Measurements from ENCODE around the gene SLC12A8.

The SLC12A8 gene

GRCh38 chr3:125073390-125073905, 139.1 kb downstream of the SLC12A8 start:
- DNase-seq (ENCODE audit: low spot score): no peak

- no peak for DNase-seq (ENCODE audit: low spot score)
Measured at GRCh38 chr3:125072749-125073389, 139.7 kb downstream of the SLC12A8 start.

- DNase-seq (ENCODE audit: low spot score): no peak
Measured at GRCh38 chr3:125072301-125072700, 140.2 kb downstream of the SLC12A8 start.

DNA sequence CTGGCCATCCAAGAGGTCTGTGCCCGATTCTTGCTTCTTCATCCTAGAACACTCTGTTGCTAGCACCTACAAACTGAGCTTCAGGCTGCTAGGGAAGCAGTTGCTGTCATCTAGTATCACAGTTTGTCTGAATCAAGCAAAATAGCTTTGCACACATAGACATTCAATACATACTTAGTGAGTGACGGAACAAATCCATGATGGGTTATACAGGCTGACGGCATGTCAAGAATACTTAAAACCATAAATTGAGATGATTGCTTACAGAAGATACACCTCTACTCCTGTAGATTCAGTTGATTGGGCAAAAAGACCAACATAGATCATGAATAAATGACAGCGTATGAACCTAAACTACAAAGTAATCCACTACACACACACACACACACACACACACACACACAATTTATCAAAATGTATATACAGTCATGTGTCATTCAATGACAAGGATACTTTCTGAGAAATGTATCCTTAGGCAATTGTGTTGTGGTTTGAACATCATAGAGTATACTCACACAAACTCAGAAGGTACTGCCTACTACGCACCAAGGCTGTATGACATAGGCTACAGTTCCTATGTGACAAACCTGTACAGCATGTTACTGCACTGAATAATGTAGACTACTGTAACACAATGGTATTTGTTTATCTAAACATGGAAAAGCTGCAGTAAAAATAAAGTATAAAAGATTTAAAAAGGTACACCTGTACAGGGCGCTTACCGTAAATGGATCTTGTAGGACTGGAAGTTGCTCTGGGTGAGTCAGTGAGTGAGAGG, 142.4 kb downstream of the SLC12A8 start:
- DNase-seq (ENCODE audit: low spot score): no peak

- DNase-seq (ENCODE audit: low spot score): no peak
Measured at GRCh38 chr3:125069452-125069851, 143.1 kb downstream of the SLC12A8 start.

- no peak for DNase-seq (ENCODE audit: low spot score)
Measured at GRCh38 chr3:125068265-125068664, 144.3 kb downstream of the SLC12A8 start.

- DNase-seq (ENCODE audit: low spot score): no peak
Measured at GRCh38 chr3:125067225-125067624, 145.3 kb downstream of the SLC12A8 start.

DNA sequence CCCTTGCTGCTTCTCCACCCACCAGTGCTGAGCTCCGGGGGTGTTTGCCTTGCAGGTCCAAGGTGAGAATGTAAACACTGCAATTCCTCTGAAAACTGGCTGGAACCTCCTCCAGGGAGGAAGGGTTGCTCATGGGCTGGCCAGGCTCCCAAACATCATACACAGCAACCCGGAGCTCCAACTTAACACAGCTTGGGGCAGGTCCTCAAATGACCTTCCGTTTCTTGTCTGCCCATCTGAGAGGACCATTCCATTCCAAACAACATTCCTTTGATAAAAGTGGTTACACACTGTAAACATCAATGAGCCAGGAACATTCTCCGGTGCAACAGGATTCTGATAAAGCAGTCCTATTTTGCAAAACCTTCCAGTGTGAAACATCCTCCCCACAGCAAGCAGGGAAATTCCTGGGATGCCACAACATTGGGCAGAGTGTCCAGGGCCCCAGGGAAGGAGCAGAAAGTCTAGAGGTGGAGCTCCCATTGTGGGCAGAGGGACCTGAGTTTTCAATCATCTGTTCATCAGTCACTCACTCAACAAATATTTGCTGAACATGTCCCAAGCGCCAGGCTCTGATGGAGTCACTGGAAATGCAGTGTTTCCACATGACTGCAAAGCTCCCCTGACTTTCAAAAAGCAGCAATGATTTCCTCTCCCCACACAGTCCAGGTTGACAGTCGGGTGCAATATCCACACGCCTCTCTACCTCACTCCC, 149.5 kb downstream of the SLC12A8 start:
- DNase-seq (ENCODE audit: low spot score): no peak

GRCh38 chr3:125061646-125062045, 150.9 kb downstream of the SLC12A8 start:
- DNase-seq (ENCODE audit: low spot score): no peak

- DNase-seq (ENCODE audit: low spot score): no peak
Measured at GRCh38 chr3:125061170-125061569, 151.4 kb downstream of the SLC12A8 start.

GRCh38 chr3:125059488-125060245, 152.9 kb downstream of the SLC12A8 start:
- DNase-seq (ENCODE audit: low spot score): no peak

GRCh38 chr3:125058959-125059358, 153.6 kb downstream of the SLC12A8 start:
- no peak for DNase-seq (ENCODE audit: low spot score)

DNA sequence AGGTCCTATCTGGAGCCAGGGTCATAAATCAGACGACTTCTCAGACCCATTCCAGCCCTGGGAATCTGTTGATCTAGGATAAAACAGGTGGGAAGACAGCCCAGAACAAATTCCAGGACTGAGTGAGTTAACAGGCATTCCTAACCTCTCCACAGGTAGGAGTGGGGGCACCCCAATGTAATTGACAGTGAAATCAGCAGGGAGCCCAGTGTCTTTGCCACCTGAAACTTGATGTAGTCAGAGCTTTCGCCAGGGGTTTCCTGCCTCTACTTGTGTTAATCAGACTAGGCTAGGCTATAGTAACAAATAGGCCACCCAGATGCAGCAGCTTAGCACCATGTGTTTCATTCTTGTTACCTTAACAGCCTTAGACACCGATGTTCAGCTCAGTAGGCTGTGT, 154.0 kb downstream of the SLC12A8 start:
- no peak for DNase-seq (ENCODE audit: low spot score)

- DNase-seq (ENCODE audit: low spot score): no peak
Measured at GRCh38 chr3:125057186-125057850, 155.2 kb downstream of the SLC12A8 start.

DNA sequence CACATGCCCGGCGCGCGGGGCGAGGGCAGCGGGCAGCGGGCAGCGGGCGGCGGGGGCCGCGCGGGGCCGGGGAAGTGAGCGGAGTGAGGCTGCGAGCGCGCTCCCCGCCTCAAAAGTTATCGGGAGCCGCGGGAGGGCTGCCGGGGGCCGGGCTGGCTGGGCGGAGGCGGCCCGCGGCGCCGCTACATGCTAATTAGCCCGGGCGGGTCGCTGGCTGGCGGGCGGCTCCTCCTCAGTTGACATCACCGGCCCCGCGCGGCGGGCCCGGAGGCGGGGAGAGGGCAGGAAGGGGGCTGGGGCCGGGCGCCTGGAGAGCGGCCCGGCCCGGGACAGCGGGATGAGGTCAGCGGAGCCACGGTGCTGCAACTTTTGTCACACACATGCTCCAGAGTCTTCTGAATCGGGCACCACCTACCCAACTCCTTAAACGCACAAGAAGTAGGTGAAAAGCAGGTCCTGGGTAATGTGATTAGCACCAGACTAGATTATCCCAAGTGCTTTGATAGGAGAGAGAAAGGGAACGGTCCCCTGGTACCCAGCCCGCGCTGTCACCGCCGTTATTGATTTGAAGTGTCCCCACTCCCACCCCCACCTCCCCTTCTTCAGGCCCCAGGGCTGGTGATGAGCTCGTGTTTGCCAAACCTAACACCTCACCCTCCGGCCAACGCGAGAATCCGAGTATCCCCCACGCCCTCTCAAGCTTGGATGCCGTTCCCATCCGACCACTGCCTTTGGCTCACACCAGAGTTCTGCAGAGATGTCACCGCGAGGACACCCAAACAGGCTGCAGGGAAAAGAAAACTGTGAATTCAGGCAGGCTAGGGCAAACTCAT, 156.4 kb downstream of the SLC12A8 start, which contains the start of gene HEG1:
Gene HEG1 (minus strand): TSS at position 85 of the 833 bp plus-strand sequence. CDS start 107 bp downstream, outside the sequence.
- peak; percentile 73 for DNase-seq (ENCODE audit: low spot score)

GRCh38 chr3:125055331-125055912, 157.1 kb downstream of the SLC12A8 start:
- no peak for DNase-seq (ENCODE audit: low spot score)

- peak; percentile 40 for DNase-seq (ENCODE audit: low spot score)
Measured at GRCh38 chr3:125054449-125055329, 157.9 kb downstream of the SLC12A8 start.

DNA sequence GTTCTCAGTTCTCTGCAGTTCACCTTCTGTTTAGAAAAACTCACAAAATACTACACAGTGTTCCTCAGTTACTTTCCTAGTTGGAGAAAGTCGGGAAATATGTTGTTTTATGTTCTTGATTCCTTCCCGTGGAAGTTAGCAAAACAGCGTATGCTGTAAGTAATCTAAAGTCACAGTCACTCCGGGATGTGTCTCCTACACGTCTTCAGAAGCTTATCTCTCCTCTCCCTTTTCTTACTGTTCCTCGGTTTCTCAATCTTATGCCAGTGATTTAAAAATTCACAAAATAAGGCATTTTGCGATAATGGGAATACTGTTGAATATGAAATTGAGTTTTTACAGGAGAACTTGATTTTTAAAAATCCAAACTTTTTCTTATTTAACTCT, 158.5 kb downstream of the SLC12A8 start:
- no peak for DNase-seq (ENCODE audit: low spot score)

DNA sequence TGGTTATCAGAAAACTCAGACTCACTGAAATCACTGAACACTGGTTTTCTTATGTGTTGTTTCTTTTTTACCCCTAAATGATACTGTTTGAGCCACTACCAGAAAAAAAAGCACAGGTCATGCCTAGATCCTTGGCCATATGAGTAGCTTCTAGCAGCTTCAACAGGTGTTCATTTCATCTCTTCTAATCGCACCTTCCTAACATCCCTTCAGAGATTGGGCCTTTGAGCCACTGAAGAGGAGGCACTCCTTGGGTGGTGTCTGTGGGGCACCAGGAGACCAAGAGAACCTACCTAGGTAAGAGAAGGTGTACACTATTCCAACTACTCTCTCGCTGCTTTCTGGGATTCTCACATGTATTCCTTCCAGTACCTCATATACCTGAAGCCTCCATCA, 159.2 kb downstream of the SLC12A8 start:
- DNase-seq (ENCODE audit: low spot score): no peak

All from CD4-positive, alpha-beta T cell treated with Interleukin-2 at 100 ng/mL for 4 hours (primary cell).